Measurements from ENCODE around the gene NT5DC3.
"Not testable (repeated sequence)": the region's sequence is repeated elsewhere in the genome, so short reads cannot be mapped to it uniquely, and the experiment has no call there.

Gene NT5DC3

DNA sequence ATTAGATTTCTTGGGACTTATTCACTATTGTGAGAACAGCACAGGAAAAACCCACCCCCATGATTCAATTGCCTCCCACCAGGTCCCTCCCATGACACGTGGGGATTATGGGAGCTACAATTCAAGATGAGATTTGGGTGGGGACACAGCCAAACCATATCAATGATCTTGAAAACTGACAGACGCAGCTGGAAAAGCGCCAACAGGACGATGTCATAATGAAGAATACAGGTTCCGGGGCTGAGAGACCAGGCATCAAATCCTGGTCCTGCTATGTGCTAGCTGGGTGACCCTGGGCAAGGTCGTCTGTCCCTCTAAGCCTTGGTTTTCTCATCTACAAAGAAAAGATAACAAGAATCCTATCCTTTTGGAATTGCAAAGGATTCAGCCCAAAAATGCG, 31.4 kb downstream of the NT5DC3 start:
- not testable (repeated sequence) for DNase-seq (ENCODE audit: low read depth in 3 of 3)

DNA sequence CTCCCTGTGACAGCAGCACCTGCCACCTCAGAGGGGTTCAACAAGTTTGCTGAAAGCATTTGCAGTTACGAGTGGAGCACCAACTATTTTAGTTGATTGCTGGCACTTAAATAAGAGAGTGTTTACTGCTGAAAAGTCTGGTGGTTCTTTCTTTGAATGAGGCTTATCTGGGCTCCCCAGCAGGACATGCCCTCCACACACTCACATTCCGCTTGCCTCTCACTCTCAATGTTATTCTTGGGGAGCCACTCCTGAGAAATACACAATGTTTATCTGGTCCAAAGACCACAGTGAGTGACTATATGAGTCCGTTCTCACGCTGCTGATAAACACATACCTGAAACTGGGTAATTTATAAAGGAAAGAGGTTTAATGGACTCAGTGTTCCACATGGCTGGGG, 31.9 kb downstream of the NT5DC3 start:
- DNase-seq (ENCODE audit: low read depth in 3 of 3): no peak

DNA sequence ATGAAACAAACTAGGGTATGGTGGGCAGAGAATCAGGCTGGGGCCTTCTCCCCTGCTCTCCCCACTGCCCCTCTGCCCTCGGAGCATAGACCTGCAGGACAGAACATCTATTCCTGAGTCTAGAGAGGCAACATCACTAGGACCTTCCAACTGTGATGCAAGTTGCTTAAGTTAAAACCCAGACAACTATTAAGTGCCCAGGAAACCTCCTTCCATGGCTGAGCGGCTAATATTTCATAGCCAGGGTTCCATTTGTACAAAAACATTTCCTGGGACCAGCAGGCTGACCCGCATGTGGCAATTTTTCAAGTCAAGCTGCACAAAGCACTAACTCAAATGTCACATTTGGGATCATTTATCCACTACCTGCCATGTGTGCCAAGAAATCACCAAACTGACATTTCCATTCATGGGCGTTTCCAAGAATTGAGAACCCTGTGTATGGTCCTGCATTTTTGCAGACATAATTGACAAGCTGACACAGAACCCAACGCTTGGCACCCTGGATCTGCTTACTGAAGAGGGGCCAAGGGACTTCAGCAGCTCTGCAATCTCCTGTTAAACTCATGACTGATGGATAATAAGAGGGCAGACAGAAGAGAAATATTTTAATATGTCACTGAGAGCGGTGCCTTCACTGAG, 32.7 kb downstream of the NT5DC3 start:
- DNase-seq (ENCODE audit: low read depth in 3 of 3): no peak

DNA sequence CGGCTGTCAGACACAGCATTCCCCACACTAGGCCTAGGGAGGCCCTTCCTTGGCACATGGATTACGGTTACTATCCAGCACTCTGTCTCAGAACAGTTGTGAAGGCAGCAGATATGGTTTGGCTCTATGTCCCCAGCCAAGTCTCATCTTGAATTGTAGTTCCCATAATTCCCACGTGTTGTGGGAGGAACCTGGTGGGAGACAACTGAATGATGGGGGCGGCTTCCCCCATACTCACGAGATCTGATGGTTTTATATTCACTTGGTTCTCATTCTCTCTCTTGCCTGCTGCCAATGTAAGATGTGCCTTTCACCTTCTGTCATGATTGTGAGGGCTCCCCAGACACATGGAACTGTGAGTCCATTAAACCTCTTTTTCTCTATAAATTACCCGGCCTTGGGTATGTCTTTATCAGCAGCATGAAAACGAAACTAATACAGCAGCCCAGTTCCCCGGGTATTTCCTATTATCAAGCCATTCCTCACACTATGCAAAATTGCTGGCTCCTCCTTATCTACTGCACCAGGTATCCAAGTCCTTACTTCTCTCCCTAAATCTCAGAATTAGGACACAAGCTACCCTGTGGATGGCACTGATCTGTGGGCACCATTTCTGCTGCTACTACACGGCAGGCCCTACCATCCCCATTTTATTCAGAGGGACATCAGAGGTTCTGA, 33.3 kb downstream of the NT5DC3 start:
- DNase-seq (ENCODE audit: low read depth in 3 of 3): no peak

DNA sequence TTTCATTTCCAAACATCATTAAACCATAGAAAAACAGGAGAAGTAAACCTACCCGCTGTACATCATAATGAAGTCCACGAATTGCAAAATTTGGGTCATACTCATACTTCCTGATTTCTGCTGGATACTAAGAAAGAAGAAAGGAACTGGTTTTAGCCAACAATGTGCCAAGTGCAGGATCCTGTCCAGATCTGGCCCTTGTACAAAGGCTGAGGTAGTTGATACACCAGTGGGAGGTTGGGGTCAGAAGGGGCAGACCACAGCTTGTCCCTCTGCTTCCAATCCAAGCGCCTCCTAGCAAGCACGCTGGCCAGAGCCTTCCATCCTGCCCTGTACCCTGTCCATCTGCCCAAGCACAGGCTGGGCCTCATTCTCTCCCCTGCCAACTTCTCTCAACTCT, 34.2 kb downstream of the NT5DC3 start:
- no peak for DNase-seq (ENCODE audit: low read depth in 3 of 3)

DNA sequence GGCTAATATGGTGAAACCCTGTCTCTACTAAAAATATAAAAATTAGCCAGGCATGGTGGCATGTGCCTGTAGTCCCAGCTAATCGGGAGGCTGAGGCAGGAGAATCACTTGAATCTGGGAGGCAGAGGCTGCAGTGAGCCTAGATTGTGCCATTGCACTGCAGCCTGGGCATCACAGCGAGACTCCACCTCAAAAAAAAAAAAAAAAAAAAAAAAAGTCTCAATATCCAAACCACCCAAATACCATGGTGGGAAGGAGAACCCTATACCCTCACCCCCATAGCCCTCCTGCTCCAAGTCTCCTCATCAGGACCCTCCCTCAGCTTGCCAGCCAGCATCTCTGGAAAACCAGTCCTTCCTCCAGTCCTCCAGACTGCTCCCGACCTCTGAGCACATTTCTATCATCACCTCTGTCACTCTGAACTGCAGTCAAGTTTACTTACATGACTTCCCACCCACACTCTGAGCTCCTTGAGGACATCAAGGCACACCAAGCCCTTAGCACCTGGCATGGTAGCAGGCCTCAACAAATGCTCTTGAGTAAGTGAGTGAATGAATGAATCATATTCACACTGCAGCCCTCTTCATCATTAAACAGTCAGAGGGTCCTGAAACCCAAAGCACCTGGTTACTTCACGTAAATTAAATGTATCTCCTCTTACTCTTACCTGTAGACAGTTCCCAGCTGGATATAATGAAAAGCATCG, 35.2 kb downstream of the NT5DC3 start:
- no peak for DNase-seq (ENCODE audit: low read depth in 3 of 3)

DNA sequence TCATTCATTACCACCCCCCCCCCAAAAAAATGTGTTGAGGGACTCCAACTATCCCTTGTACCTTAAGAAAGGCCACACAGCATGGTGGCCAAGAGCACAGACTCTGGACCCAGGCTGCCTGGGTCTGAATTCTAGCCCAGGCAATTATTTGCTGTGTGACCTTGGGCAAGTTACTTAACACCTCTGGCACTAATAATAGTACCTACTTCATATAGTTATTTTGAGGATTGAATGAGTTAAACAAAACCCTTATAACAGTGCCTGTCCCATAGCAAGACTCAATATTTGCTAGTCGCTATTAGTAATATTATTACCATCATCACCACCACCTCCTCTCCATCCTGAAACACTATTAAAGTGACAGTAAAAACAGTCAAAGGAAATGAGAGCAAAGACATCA, 37.2 kb downstream of the NT5DC3 start:
- no peak for DNase-seq (ENCODE audit: low read depth in 3 of 3)

DNA sequence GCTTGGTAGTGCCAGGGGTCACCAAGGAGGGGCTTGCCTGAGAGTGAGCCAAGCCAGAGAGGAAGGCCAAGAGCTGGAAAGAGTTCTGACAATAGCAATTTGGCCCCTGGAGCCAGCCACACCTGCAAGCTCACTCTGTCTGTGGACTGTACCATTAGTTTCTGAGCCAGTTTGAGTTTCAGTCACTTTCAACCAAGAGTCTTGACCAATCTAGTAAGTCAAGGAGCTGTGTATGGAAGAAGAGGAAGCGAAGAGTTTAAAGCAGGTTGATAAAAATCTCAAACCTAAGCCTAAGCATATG, 38.5 kb downstream of the NT5DC3 start:
- no peak for DNase-seq (ENCODE audit: low read depth in 3 of 3)

DNA sequence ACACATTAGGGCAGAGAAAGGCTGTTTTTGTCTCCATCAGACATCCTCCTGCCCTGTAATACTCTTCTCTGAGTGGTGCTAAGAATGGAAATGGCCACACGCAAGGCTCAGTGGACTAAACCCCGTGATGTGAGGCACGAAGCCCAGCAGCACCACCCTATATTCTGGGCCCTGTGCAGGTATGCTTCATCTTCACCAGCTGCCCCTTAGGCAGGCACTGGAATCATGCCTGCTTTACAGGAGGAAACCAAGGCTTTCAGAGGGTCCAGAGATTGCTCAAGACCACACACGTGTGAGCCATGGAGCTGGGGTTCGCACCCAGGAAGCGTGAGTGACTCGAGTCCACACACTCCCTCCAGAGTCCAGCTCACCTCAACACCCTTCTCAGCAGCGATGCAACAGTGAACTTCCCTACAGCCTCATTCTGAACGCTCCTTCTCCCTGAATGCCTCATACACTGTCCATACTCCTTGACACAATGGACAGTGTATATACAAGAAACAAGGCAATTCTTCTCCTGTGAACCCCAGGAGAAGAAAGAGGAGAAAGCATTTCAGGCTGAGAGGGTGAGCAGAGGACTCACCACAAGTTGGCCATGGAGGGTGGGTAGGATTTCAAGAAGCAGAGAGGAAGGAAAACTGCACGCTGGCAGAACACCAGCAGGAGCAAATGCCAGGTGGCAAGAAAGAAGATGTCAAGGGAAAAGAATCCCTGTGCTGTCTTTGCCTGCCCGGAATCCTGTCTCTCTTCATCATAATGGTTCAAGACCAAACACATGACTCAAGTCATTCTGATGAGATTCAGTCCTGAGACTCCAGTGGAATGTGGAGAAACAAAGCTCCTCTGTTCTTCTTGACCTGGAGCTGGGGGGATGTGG, 39.1 kb downstream of the NT5DC3 start:
- no peak for DNase-seq (ENCODE audit: low read depth in 3 of 3)

DNA sequence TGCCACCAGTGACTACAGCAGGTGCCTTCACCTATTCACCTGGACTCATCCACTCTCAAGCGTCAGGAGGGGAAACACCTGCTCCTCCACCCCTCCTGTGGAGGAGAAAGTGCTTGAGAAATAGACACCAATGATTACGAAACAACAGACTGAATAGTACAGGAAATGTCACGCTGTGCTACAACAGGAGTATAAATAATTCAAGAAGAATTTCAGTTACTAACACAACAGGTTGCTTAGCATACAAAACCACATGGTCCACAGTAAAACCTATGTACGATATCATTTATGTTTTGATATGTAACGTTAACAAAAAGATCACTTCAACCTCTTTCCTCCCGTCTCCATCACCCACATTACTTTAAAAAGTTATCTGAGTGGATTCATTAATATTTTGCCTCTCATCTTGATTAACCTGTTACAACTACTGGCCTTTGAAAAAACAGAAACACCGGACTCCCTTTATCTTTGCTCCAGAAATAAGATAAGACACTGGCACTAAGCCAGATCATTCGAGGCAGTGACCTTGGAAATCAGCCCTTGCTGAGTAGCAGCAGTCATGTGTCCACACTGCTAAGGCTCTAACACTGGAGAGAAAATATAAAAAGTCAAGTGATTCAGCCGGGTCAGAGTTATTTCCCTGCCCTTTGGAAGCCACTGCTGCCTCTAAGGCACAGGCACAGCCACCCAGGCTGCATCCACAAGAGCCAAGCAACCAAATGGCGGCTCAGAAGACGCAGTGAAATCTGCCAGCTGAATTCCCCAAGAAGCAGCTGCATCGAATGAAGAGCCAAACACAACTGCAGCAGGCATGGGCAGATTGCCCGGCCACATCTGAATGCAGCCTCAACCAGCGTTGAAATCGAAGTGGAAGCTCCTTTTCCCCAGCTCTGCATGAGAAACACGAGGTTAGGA, 40.9 kb downstream of the NT5DC3 start:
- DNase-seq (ENCODE audit: low read depth in 3 of 3): no peak

DNA sequence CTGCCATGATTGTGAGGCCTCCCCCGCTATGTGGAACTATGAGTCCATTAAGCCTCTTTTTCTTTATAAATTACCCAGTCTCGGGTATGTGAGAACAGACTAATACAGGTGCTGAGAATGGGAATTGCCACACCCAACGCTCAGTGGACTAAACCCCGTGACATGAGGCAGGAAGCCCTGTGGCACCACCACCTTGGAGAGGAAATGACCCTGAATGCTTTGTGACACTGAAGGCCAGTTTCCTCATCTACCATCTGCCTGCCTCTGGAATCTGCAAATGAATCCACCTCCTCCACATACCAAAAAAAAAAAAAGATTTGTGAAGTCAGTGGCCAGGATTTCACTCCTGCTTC, 41.6 kb downstream of the NT5DC3 start:
- no peak for DNase-seq (ENCODE audit: low read depth in 3 of 3)

DNA sequence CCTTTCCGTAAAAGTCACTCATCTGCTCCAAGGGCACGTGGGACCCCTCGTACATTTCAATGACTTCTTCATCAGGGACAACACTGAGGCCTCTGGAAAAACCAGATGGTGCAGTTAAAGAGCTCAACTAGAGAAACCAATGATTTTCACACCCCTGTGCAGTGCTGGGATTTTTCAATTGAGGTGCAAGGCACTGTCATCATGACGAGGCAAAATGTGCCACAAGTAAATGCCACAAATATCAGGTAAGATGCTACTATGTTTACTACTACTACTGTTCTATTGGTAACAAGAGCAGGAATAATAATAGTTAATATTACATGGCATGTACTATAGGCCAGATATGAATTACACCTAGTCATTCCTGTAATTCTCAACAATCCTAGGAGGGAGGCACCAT, 42.4 kb downstream of the NT5DC3 start:
- DNase-seq (ENCODE audit: low read depth in 3 of 3): no peak

DNA sequence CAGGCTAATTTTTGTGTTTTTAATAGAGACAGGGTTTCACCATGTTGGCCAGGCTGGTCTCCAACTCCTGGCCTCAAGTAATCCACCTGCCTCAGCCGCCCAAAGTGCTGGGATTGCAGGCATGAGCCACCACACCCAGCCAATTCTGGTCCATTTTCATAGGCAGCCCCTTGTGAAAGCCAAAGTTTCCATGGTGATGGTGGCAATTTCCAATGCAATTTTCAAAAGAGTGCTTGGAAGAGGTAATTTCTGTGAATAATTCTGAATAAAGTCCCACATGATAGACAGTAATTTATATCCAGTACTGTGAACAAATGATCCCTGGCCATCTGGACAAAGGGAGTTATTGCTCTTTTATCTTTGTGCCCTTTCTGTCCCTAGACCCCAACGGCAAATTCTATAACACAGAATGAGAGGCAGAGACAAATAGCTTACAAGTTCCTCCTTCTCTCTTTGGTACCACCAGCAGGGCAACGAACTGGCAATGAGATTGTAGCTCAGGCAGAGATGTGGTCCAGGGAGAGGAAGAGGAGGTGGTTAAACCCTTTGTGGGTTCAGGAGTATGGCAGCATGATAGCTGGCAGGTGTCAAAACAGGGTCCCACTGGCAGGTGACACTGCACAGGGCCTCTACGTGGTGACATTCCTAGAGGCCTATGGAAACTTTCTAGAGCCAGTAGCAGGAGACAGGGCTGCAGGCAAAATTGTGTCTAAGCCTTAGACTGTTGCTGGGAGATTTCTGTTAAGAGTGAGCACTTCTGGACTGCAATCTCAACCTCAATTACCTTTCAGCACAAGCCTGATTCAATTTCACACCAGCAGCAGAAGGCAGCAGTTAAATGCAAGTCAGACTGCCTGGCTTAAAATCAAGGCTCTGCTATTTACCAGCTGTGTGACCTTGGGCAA, 46.5 kb downstream of the NT5DC3 start:
- no peak for DNase-seq (ENCODE audit: low read depth in 3 of 3)

DNA sequence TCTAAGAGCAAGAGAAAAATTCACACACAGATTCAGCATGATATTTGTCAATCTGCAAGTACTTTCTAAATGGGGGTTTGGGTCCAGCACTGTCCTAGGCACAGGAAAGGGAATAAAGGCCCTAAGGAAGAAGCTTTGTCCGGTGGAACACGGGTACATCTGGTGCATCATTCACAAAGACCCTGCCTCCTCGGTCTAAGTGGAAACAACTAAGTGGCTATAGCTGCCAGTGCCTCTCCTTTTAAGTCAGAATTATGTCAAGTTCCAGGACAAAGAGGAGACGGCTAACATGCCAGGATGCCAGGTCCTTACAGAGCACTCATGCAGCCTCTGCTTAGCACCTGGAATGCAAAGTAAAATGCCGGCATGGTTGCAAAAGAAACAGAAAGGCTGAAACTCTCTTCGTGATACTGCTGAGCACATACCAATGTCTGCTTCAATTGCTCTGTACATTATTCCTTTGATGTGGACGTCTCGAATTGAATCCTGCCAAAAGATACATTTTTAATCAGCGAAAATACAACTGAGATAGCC, 47.5 kb downstream of the NT5DC3 start:
- DNase-seq (ENCODE audit: low read depth in 3 of 3): no peak

DNA sequence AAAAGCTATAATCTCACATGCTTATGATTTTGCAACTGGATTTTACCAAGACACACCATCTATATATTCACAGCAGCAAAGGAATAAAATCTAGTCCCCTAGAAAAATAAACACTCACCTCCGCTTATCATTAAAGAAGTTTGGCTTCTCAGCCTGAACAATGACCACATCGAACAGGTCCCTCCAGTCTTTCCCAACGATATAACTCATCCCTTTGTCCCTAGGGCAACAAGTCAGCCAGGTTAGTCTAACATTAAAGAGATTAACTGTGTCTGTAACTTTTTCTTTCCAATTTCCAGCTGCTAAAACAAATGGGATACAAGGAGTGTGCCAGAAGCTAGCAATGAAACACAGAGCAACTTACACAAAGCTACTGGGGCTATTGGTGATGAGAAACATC, 48.0 kb downstream of the NT5DC3 start:
- DNase-seq (ENCODE audit: low read depth in 3 of 3): no peak

DNA sequence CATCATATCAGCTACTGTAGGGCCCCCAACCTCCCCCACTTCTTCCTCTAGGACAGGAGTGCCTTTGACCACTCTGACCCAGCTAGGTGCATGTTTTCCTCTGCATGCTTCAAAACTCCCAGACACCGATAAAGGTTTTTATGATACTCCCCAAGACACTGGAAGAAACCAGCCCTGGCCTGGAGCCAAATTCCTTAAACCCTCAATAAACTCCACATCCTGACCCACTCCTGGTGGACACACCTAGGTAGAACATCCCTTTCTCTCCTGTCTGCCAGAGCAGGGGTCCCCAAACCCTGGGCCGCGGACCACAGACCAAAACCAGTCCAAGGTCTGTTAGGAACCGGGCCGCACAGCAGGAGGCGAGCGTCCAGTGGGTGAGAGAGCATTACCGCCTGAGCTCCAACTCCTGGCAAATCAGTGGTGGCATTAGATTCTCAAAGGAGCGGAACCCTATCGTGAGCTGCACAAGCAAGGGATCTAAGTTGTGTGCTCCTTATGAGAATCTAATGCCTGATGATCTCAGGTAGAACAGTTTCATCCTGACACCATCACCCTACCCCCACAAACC, 49.6 kb downstream of the NT5DC3 start:
- DNase-seq (ENCODE audit: low read depth in 3 of 3): no peak

DNA sequence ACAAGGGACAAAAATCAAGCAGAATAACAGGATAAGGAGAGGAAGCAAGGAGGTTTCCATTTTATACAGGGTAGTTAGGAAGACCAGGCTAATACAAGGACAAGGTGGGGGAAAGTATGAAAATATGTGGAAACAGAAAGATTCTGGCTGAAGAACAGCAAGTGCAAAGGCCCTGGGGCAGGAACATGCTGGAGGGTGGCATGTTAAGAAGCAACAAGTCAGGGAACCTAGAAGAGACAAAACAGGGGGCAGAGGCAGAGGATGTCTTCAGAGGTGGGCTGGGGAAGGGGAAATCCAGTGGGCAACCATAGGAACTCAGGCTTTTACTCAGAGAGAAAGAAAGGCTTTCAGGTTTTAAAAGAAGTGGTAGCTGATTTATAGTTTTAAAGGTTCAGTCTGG, 54.8 kb downstream of the NT5DC3 start:
- DNase-seq (ENCODE audit: low read depth in 3 of 3): no peak

DNA sequence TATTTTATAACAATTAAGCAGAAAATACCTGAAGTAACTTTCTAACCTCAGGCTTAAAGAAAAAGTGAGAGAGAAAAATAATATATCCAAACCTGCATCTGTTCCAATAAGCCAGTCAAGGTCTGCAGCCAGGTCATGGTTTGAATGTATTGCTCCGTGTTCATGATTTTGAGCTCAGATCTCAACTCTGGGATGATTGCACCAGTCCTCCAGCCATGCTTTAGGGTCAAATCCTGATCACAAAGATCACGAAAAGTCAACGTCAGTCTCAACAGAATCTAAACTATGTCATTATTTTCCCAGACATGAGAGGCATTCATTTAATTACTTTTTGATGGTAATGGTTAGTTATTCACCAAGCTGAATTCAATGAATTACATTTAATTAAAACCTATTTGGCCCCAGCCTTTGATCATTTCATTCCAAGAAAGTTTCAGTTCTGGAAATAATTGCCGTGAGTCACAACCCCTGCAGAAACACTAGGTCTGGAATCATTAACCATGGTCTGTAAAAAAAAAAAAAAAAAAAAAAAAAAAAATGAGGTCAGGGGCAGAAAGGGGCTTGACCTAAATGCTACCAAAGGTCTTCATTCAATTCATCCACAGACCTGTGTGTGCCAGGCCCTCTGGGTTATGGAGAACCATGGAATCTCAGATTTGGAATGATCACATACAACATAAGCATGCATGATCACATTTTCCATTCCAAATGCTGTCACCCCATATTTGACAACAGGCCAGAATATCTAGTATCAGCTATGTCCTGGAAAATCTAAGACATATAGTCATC, 55.6 kb downstream of the NT5DC3 start:
- no peak for DNase-seq (ENCODE audit: low read depth in 3 of 3)
